ENCODE data around the gene C10orf120. TPM values are rescaled to one million over a fixed set of nuclear protein-coding genes. Genes with fewer than 3 reads are reported as not detected.
A peak's percentile ranks its signal among the peaks of the same experiment; 100 is the strongest.

C10orf120 gene
- total RNA-seq, 1 donor from 2014 or later = not detected

GRCh38 chr10:122650331-122650730 is 49.3 kb downstream of the C10orf120 start:
- H3K4me3 ChIP-seq (ENCODE audit: low read depth, low read length) = no peak overlapping the region
- TF ChIP-seq CTCF (conservative IDR thresholded peaks at IDR 0.05; ENCODE audit: low read depth, low read length) = no peak
- no peak for DNase-seq (ENCODE audit: low read depth)

GRCh38 chr10:122649903-122650302 is 49.7 kb downstream of the C10orf120 start:
- no peak for TF ChIP-seq CTCF (conservative IDR thresholded peaks at IDR 0.05; ENCODE audit: low read depth, low read length)

GRCh38 chr10:122648599-122649428 is 50.8 kb downstream of the C10orf120 start:
- no peak overlapping the region for H3K4me3 ChIP-seq (ENCODE audit: low read depth, low read length)
- TF ChIP-seq CTCF (conservative IDR thresholded peaks at IDR 0.05; ENCODE audit: low read depth, low read length) = peak; percentile 76
- DNase-seq (ENCODE audit: low read depth) = no peak

More at GRCh38 chr10:122649903-122650302, 49.7 kb downstream of the C10orf120 start:
- no peak overlapping the region for H3K4me3 ChIP-seq (ENCODE audit: low read depth, low read length)
- no peak for DNase-seq (ENCODE audit: low read depth)

Other genes with a start within 250 kb of the C10orf120 start
- gene ARMS2, start 245.2 kb downstream of the C10orf120 start, total RNA-seq = not detected in 2 replicates
- 19.8 and 35.7 TPM in 2 replicates for gene HTRA1, start 238.3 kb downstream of the C10orf120 start, total RNA-seq
- gene DMBT1, start 139.1 kb downstream of the C10orf120 start, total RNA-seq = not detected in 2 replicates
- gene CUZD1, start 146.0 kb upstream of the C10orf120 start, total RNA-seq = 0.29 and 1.0 TPM in 2 replicates
- gene FAM24B, start 179.7 kb upstream of the C10orf120 start, total RNA-seq = 2.0 and 9.3 TPM in 2 replicates
- gene FAM24A, start 210.8 kb upstream of the C10orf120 start, total RNA-seq = not detected in 2 replicates